ENCODE data around the gene PREX1.

DNA sequence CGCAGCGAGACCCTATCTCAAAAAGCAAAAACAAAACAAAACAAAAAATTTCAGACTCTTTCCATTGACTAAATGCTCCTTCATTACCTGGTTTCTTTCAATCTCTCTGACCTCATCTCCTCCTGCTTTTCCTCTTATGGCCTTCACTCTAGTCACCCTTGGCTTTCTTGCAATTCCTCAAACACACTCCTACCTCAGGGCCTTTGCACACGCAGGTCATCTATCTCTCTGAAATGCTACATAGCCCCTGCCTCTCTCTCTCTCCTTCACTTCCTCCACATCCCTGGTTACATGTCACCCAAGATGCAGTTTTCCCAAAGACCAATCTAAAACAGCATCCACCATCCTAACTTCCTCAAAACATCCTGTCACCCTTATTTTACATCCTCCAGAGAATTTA is 96.8 kb downstream of the PREX1 start:
- TF ChIP-seq, protein P1, sequence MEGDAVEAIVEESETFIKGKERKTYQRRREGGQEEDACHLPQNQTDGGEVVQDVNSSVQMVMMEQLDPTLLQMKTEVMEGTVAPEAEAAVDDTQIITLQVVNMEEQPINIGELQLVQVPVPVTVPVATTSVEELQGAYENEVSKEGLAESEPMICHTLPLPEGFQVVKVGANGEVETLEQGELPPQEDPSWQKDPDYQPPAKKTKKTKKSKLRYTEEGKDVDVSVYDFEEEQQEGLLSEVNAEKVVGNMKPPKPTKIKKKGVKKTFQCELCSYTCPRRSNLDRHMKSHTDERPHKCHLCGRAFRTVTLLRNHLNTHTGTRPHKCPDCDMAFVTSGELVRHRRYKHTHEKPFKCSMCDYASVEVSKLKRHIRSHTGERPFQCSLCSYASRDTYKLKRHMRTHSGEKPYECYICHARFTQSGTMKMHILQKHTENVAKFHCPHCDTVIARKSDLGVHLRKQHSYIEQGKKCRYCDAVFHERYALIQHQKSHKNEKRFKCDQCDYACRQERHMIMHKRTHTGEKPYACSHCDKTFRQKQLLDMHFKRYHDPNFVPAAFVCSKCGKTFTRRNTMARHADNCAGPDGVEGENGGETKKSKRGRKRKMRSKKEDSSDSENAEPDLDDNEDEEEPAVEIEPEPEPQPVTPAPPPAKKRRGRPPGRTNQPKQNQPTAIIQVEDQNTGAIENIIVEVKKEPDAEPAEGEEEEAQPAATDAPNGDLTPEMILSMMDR (IDR thresholded peaks at IDR 0.05; ENCODE audit: insufficient read depth, low read length), result no peak
- TF ChIP-seq POLR2AphosphoS5 (IDR thresholded peaks at IDR 0.05; ENCODE audit: low read depth) (no peak), GABPA (IDR thresholded peaks at IDR 0.05; ENCODE audit: low read depth) (no peak), SPI1 (IDR thresholded peaks at IDR 0.05; ENCODE audit: borderline replicate concordance, low read depth) (no peak)
- TF ChIP-seq, protein P2, sequence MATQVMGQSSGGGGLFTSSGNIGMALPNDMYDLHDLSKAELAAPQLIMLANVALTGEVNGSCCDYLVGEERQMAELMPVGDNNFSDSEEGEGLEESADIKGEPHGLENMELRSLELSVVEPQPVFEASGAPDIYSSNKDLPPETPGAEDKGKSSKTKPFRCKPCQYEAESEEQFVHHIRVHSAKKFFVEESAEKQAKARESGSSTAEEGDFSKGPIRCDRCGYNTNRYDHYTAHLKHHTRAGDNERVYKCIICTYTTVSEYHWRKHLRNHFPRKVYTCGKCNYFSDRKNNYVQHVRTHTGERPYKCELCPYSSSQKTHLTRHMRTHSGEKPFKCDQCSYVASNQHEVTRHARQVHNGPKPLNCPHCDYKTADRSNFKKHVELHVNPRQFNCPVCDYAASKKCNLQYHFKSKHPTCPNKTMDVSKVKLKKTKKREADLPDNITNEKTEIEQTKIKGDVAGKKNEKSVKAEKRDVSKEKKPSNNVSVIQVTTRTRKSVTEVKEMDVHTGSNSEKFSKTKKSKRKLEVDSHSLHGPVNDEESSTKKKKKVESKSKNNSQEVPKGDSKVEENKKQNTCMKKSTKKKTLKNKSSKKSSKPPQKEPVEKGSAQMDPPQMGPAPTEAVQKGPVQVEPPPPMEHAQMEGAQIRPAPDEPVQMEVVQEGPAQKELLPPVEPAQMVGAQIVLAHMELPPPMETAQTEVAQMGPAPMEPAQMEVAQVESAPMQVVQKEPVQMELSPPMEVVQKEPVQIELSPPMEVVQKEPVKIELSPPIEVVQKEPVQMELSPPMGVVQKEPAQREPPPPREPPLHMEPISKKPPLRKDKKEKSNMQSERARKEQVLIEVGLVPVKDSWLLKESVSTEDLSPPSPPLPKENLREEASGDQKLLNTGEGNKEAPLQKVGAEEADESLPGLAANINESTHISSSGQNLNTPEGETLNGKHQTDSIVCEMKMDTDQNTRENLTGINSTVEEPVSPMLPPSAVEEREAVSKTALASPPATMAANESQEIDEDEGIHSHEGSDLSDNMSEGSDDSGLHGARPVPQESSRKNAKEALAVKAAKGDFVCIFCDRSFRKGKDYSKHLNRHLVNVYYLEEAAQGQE (IDR thresholded peaks at IDR 0.05; ENCODE audit: insufficient replicate concordance, low read depth), result no peak

All from HL-60 (cell line).